Duodenal mucosa (tissue), 2 donors: ENCODE measurements around the gene TNFAIP6.

ENCODE experiments used
- H3K27ac ChIP-seq: one replicate; pipeline ENCODE4 v1.7.0; 2013; ENCODE audit warnings: low read depth, low read length
- H3K27me3 ChIP-seq, 2 donors: one replicate each; pipeline ENCODE4 v1.7.0; 2013; ENCODE audit warnings: low read length in 2 of 2, control low read depth in 1 of 2; ENCODE audit not compliant: insufficient read depth in 2 of 2, control insufficient read depth in 1 of 2
- H3K36me3 ChIP-seq, 2 donors: one replicate each; pipeline ENCODE4 v1.7.0; 2013; ENCODE audit warnings: low read length in 2 of 2, control low read depth in 1 of 2; ENCODE audit not compliant: insufficient read depth in 2 of 2, control insufficient read depth in 1 of 2
- H3K4me1 ChIP-seq, 2 donors: one replicate each; pipeline ENCODE4 v1.7.0; 2013; ENCODE audit warnings: low read length in 2 of 2, control low read depth in 1 of 2; ENCODE audit not compliant: insufficient read depth in 2 of 2, control insufficient read depth in 1 of 2
- H3K4me3 ChIP-seq, 2 donors: one replicate each; pipeline ENCODE4 v1.7.0; 2013; ENCODE audit warnings: low read length in 2 of 2, low read depth in 1 of 2
- H3K9ac ChIP-seq, 2 donors: one replicate each; pipeline ENCODE4 v1.7.0; 2013; ENCODE audit warnings: low read length in 2 of 2, low read depth in 1 of 2
- H3K9me3 ChIP-seq, 2 donors: one replicate each; pipeline ENCODE4 v1.7.0; 2013; ENCODE audit warnings: low read length in 2 of 2, control low read depth in 1 of 2; ENCODE audit not compliant: control insufficient read depth in 1 of 2

The TNFAIP6 gene

DNA sequence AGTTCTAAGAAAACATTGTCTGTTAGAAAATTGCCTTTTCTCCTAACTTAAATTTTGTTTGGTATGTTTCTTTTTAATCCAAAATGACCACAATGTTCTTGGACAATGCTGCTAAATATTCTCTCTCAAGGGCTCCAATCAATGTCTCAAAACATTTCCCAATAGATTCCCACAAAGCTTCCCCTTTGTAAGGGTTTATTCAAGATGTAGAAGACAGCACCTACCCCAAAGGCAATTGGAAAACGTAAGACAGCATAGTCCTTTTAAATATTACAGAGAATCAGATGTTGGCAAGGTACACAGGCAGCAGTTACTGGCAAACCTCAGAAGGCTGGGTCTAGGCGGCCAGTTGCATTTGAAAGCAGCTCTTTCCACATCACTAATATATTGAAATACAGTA, 34.0 kb downstream of the TNFAIP6 start:
- H3K4me3 ChIP-seq: no peak overlapping the region

DNA sequence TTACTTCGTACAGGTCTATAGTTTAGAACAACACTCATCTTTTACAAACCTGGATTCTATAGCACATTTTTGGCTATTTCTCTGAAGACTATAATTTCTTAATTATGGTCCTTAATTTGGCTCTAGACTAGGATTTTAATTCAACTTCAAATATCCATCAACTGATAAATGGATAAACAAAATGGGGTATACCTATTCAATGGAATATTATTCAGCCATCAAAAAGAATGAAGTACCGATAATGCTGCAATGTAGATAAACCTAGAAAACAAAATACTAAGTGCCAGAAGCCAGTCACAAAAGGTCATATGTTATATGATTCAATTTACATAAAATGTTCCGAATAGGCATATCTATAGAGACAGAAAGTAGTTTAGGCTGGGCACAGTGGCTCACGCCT, 37.1 kb downstream of the TNFAIP6 start:
- no peaks in the 10 kb centered on the region for H3K4me1 ChIP-seq
- H3K27ac ChIP-seq: no peak overlapping the region
- no peaks in the 10 kb centered on the region for H3K36me3 ChIP-seq
- no peaks in the 10 kb centered on the region for H3K27me3 ChIP-seq
- H3K4me3 ChIP-seq: no peak overlapping the region
- no peak overlapping the region for H3K9ac ChIP-seq
- no peaks in the 10 kb centered on the region for H3K9me3 ChIP-seq

More for the DNA sequence above, 34.0 kb downstream of the TNFAIP6 start:
- Histone ChIP-seq H3K9me3 (no peaks in the 10 kb centered on the region), H3K36me3 (no peaks in the 10 kb centered on the region), H3K9ac (no peak overlapping the region), H3K4me1 (no peaks in the 10 kb centered on the region), H3K27me3 (no peaks in the 10 kb centered on the region), H3K27ac (no peak overlapping the region)

DNA sequence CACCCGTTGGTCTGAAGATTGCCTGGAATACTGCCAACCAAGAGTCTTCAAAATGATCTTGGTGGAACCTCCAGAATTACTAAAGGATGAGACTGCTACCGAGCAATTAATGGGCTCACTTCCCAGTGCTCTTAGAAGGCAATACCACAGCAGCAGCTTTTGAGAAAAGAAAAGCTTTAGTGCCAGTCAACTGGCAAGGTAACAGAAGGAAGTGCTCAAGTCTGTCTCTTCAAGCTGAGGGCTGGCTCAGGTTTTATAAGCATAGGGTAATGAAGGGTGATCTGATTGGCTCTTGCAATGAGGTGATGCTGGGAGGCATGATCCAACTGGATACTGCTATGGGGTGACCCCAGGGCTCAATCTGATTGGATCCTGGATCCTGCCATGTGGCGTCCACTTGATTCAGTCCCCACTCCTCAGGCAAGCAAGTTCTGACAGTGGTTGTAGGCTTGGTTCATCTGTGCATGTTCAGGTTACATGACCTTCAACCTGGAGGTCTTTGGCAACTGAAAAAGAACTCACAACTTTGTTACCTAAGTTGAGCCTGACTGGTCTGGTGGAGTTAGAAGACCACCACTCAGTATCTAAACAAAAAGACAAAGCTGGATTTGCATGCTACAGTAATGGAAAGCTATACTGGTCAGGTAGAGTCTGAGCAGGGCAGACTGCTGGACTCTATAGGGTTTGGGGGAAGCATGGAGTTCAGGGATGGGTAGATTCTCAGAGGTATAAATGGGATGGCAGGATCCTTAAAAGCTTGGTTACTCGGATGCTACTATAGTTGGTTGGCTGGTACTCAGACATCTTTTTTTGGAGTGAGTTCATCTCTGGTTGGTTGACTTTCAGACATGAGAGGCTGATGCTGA, 38.4 kb downstream of the TNFAIP6 start:
- no peaks in the 10 kb centered on the region for H3K4me1 ChIP-seq
- no peaks in the 10 kb centered on the region for H3K27me3 ChIP-seq
- H3K4me3 ChIP-seq: no peak overlapping the region
- H3K36me3 ChIP-seq: no peaks in the 10 kb centered on the region
- H3K9me3 ChIP-seq: no peaks in the 10 kb centered on the region
- H3K9ac ChIP-seq: no peak overlapping the region
- no peak overlapping the region for H3K27ac ChIP-seq

DNA sequence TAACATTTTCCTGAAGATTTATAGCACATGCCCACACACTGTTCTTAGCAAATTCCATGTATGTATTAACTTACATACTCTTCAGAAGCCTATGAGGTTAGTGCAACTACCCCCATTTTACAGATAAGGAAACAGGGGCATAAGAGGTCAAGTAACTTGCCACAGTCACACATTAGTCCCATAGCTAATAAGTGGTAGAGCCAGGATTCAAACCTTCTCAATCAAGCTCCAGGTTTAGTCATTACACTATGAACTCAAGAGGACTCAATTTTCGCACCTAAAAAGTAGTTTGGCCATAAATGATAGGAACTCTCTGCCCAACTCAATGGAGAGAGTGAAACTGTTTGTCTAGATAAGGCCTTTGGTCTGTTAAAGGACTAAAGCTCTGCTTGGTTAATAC, 42.6 kb downstream of the TNFAIP6 start:
- no peaks in the 10 kb centered on the region for H3K4me1 ChIP-seq
- H3K36me3 ChIP-seq: no peaks in the 10 kb centered on the region
- H3K27ac ChIP-seq: no peak overlapping the region

DNA sequence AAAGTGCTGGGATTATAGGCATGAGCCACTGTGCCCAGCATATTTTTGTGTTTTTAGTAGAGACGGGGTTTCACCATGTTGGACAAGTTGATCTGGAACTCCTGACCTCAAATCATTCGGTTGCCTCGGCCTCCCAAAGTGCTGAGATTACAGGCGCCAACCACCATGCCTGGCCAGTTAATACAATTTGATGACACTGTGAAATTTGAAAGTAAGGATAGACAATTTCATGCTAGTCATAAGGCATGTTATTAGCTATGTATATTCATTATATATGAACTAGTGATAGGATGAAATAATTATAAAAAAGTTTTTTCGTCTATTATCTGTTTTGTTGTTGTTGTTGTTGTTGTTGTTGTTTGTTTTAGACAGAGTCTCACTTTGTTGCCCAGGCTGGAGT, 43.8 kb downstream of the TNFAIP6 start:
- no peaks in the 10 kb centered on the region for H3K36me3 ChIP-seq
- no peaks in the 10 kb centered on the region for H3K9me3 ChIP-seq
- H3K9ac ChIP-seq: no peak overlapping the region
- no peak overlapping the region for H3K4me3 ChIP-seq
- H3K27ac ChIP-seq: no peak overlapping the region
- no peaks in the 10 kb centered on the region for H3K27me3 ChIP-seq
- no peaks in the 10 kb centered on the region for H3K4me1 ChIP-seq

More for the DNA sequence above, 42.6 kb downstream of the TNFAIP6 start:
- Histone ChIP-seq H3K9ac (no peak overlapping the region), H3K4me3 (no peak overlapping the region), H3K27me3 (no peaks in the 10 kb centered on the region), H3K9me3 (no peaks in the 10 kb centered on the region)

DNA sequence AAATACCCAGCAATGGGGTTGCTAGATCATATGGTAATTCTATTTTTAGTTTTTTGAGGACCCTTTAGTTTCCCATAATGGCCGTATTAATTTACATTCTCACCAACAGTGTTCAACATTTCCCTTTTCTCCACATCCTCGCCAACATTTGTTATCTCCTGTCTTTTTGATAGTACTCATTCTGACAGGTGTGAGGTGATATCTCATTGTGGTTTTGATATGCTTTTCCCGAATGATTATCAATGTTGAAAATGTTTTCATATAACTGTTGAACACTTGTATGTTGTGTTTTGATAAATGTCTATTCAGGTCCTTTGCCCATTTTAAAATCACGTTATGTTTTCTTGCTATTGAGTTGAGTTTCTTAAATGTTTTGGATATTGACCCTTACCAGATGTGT, 46.5 kb downstream of the TNFAIP6 start:
- Histone ChIP-seq H3K36me3 (no peaks in the 10 kb centered on the region), H3K27ac (no peak overlapping the region), H3K9ac (no peak overlapping the region), H3K4me3 (no peak overlapping the region), H3K4me1 (no peaks in the 10 kb centered on the region), H3K9me3 (no peaks in the 10 kb centered on the region), H3K27me3 (no peaks in the 10 kb centered on the region)

DNA sequence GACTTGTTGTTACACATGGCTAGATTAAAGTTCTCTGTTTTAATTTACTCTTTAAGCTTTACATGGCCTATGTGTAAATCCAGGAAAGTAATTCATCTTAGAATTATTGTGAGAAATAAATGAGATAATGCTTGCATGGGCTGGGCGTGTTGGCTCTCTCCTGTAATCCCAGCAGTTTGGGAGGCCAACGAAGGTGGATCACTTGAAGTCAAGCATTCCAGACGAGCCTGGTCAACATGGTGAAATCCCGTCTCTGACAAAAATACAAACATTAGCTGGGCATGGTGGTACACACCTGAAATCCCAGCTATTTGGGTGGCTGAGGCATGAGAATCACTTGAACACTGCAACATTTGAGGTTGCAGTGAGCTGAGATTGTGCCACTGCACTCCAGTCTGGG, 48.0 kb downstream of the TNFAIP6 start:
- H3K36me3 ChIP-seq: no peaks in the 10 kb centered on the region
- no peak overlapping the region for H3K9ac ChIP-seq
- no peaks in the 10 kb centered on the region for H3K4me1 ChIP-seq
- no peak overlapping the region for H3K4me3 ChIP-seq
- H3K27me3 ChIP-seq: no peaks in the 10 kb centered on the region
- H3K9me3 ChIP-seq: no peaks in the 10 kb centered on the region
- H3K27ac ChIP-seq: no peak overlapping the region

DNA sequence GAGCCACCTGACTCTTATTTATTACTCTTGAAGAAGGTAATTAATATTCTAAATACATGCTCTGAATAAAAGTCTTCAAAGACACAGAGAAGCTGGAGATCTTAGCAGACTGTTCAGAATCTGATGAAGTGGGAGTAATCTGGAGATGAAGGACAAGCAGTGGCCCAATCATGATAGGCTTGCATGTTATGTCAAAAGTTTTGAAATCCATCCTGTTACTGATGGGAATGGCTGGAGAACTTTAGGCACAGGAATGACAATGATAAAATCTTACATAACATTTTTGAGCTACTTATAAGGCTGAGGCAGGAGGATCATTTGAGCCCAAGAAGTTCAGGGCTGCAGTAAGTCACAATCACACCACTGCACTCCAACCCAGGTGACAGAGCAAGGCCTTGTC, 49.9 kb downstream of the TNFAIP6 start:
- H3K36me3 ChIP-seq: peaks cover 0 to 2% of the 10 kb centered on the region in 2 donors
- H3K9me3 ChIP-seq: no peaks in the 10 kb centered on the region
- no peak overlapping the region for H3K4me3 ChIP-seq
- no peak overlapping the region for H3K27ac ChIP-seq
- no peaks in the 10 kb centered on the region for H3K27me3 ChIP-seq
- H3K4me1 ChIP-seq: peaks cover 0 to 10% of the 10 kb centered on the region in 2 donors
- H3K9ac ChIP-seq: no peak overlapping the region

DNA sequence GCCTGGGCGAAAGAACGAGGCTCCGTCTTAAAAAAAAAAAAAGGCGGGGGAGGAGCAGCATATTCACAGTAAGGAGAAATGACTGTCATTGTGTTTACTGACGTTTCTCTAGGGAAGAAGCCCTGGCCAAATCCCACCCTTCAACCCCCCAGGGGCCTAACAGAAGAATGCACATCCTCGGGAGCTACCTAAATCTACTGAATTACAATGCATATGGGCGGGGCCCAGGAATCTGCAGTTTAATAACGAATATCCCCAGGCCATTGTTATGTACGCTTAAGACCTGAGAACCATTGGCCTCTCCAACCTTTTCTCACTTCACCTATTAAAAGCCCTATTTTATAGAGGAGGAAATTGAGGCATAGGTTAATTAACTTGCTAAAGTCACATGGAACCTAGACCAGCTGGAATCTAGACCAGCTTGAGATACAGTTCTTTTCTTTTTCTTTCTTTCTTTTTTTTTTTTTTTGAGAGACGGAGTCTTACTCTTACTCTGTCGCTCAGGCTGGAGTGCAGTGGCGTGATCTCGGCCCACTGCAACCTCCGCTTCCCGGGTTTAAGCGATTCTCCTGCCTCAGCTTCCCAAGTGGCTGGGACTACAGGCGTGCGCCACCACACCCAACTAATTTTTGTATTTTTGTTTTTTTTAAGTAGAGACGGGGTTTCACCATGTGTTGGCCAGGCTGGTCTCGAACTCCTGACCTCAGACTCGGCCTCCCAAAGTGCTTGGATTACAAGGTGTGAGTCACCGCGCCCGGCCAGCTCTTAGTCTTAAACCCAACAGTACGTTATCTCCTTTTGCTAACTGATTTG, 51.6 kb downstream of the TNFAIP6 start:
- H3K36me3 ChIP-seq: peaks cover 5 to 13% of the 10 kb centered on the region in 2 donors
- no peaks in the 10 kb centered on the region for H3K27me3 ChIP-seq
- no peaks in the 10 kb centered on the region for H3K9me3 ChIP-seq
- H3K9ac ChIP-seq: no peak overlapping the region
- peak overlapping the region; percentile 94 to 99 for H3K4me3 ChIP-seq
- H3K27ac ChIP-seq: no peak overlapping the region
- peaks cover 0 to 10% of the 10 kb centered on the region in 2 donors for H3K4me1 ChIP-seq
